Sciatic nerve (tissue), 2 donors: ENCODE data around the gene RLBP1. TPM values are rescaled to one million over a fixed set of nuclear protein-coding genes. Genes with fewer than 3 reads are reported as not detected.
A peak's percentile ranks its signal among the peaks of the same experiment; 100 is the strongest.
"Not testable (repeated sequence)": the region's sequence is repeated elsewhere in the genome, so short reads cannot be mapped to it uniquely, and the experiment has no call there.

Source experiments
- ATAC-seq: fragments of 200-7000 bp; cut with Tn5 transposase; one replicate; pipeline ENCODE4 v1.9.1; 2020; ENCODE audit warnings: mild to moderate bottlenecking, moderate library complexity
- DNase-seq: peaks from one replicate; pipeline ENCODE4 v3.0.0-alpha.2; 2020; ENCODE audit warnings: low spot score
- intact Hi-C: fragments of 100-400 bp; cut with DNase I; formaldehyde crosslinking; loops from one replicate; pipeline ENCODE4 v1.14.2; 2022
- total RNA-seq: library from RNA; stranded (reverse); fragmentation: NEBNext Ultra II Directional; extraction: Animal tissue kit (Norgen Biotek cat#: 25700); gene quantifications from one replicate; pipeline ENCODE4 v1.2.1, GENCODE V29; 2021
- donor health status: DM: no; HTN: no; CAD: no.
- donor health status: DM: no; HTN: no; CAD: no.

Gene RLBP1
- total RNA-seq: not detected

DNA sequence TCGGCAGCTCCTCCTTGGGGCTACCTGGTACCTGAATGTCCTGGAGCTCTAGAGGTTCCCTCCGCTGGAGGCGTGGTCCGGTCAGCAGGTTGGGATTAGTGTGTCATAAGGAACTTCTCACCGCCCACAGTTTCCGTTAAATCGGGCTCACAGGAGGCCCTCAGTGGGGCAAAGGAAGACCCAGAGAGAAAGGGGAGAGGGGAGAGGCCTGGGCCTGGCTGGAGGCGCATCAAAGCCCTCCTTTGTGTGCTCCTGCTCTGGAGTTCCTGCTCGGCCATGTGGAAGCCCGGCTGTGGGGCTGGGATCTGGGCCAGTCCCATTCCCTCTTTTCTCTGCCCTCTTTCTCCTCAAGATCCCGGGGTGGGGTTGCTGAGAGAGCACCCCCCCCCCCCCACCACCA lies at the start of gene RLBP1:
Gene RLBP1 (minus strand): TSS at position 37 of the 400 bp plus-strand sequence. CDS start 2,604 bp downstream, outside the sequence.
- ATAC-seq (no peak), DNase-seq (no peak)
- intact Hi-C loops: no loop called here

DNA sequence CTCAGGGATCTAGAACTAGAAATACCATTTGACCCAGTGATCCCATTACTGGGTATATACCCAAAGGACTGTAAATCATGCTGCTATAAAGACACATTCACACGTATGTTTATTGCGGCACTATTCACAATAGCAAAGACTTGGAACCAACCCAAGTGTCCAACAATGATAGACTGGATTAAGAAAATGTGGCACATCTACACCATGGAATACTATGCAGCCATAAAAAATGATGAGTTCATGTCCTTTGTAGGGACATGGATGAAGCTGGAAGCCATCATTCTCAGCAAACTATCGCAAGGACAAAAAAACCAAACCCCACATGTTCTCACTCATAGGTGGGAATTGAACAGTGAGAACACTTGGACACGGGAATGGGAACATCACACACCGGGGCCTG lies 28.8 kb upstream of the RLBP1 start:
- intact Hi-C loops, DNase-seq, ATAC-seq: not testable (repeated sequence)

DNA sequence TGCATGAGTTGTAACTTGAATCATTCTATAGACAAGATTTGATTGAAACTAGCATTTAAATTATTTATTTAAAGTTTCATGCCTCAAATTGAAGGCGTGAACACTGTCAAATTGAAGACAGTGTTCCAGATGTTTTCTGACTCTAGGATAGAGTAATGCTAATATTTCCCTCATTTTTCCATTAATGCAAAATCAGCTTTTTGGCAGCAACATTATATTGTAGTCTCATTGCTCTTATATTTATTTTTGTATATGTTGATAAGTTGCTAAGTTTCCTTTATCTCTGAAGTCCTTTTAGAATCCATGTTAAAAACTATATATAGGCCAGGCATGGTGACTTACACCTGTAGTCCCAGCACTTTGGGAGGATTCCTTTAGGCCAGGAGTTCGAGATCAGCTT lies 27.2 kb upstream of the RLBP1 start:
- intact Hi-C loops: no loop called here
- DNase-seq (no peak), ATAC-seq (no peak)

DNA sequence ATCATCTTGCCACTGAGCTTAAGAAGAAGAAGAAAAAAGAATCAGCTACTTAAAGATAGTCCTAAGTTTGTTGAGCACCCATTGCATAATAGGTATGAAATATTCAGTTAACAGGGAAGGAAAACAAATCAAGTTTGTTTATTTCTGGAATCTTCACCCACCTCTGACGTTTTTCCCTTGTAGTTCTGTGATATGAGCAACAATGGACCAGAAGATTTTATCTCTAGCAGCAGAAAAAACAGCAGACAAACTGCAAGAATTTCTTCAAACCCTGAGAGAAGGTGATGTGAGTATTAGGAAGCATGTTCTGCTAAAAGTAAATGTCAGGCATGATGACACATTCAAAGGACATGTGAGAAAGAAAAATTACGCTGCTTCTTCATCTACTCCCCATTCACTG lies 26.1 kb upstream of the RLBP1 start:
- ATAC-seq: no peak
- no peak for DNase-seq
- intact Hi-C loops: no loop called here

DNA sequence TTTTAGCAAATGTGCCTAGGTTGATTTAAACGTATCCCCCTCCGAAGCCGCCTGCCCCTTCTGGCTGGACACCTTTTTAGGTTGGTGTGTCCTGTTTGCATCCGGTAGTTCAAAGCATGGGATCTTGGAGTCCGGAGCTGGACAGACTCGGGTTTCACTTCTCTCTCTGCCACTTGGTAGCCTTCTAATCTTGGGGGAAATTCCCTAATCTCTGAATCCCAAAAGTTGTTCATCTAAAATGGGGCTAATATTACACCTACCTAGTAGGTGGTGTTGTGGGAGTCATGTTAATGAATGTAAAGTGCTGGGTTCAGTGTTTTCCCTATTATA lies 23.2 kb upstream of the RLBP1 start:
- intact Hi-C loops: no loop called here
- ATAC-seq: no peak
- no peak for DNase-seq

DNA sequence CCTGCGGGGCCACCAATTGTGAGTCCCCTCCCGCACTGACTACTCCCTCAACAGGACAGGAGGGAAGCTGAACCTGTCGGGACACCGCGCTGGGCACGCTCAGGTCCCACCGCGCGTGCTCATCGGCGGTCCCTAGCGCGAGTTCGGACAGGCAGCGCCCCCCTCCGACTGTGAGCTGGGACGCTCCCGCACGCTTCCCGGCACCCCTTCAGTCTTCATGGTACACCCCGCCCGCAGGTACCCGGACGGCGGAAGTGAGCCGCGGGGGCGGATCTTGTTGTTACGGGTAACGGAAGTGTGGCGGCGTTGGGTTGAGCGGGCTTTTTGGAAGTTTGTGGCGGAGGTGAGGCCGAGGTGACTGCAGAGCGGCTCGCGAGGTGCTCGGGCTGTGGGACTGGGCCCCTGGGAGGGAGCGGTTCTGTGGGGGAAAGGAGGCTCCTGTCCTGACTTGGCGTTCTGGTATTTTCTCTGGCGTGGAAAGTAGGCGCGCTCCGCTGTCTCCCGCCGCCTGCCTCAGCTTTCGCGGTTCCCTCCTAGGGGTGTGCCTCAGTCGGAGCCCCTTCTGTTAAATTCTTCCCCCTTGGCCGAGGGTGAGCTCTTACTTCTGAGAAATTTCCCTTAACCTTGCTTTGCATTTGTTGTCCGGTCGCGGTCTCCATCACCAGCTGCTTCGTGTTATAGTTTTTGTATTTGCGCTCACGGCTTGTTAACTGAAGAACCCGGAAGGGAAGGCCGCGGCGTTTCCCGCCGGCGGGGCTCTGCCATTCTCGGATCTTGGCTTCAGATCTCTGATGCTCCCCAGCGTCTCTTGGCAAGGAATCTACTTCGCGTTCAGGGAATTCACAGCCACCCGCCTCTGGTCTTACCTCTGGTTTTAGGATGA lies 22.6 kb upstream of the RLBP1 start, which contains the start of gene FANCI:
Gene FANCI (plus strand): TSS at position 289 of the 883 bp plus-strand sequence. CDS start 3,669 bp downstream, outside the sequence.
- intact Hi-C loops: no loop called here
- ATAC-seq (peak; percentile 100), DNase-seq (peak; percentile 97)

DNA sequence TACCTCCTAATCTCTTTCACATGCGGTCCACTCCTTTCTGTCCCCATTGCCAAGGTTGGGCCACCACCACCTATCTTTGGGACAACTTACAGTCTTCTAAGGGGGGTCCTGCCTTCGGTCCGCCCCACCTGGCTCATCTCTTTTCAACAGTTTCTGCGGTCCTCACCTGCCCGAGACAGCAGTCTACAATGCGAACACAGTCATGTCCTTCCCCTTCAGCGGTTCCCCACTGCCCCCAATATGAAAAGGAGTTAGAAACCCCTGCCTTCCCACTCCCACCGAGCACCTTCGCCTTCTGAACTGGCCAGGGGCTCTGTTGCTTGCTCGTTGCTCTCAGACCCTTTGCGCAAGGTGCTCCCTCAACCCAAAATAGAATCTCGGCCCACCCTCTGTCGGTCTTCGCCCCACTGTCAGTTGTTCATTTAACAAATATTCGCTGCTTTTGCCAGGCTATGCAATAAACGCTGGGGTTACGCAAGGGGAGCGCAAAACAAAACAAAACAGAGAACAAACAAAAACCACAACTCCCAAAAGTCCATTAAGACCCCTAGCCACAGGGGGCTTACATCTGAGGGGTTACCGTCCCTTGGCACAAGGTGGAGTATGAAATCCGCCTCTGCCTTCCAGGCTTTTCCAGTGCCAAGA lies 21.8 kb upstream of the RLBP1 start:
- intact Hi-C loops: no loop called here
- DNase-seq (no peak), ATAC-seq (peak; percentile 69)

DNA sequence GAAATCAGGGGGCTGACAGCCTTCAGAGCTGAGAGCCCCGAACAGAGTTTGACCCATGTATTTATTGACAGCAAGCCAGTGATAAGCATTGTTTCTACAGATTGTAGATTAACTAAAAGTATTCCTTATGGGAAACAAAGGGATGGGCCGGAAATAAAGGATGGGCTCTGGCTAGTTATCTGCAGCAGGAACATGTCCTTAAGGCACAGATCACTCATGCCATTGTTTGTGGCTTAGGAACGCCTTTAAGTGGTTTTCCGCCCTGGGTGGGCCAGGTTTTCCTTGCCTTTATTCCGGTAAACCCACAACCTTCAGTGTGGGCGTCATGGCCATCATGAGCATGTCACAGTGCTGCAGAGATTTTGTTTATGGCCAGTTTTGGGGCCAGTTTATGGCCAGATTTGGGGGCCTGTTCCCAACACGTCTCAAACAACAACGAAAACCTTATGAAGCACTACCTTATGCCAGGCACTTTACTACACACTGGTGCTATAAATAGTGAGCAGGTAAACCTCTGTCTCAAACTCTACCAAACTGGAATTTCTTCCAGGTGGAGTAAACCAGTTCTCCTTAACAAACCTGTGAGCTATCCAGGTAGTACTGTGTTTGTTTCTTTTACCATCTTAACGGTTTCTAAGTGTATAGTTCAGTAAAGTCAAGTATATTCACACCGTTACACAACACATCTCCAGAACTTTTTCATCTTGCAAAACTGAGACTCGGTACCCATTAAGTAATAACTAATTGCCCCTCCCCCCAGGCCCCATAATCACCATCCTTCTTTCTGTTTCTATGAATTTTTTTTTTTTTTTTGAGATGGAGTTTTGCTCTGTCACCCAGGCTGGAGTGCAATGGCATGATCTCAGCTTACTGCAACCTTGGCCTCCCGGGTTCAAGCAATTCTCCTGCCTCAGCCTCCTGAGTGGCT lies 18.8 kb upstream of the RLBP1 start:
- DNase-seq, intact Hi-C loops, ATAC-seq: not testable (repeated sequence)

DNA sequence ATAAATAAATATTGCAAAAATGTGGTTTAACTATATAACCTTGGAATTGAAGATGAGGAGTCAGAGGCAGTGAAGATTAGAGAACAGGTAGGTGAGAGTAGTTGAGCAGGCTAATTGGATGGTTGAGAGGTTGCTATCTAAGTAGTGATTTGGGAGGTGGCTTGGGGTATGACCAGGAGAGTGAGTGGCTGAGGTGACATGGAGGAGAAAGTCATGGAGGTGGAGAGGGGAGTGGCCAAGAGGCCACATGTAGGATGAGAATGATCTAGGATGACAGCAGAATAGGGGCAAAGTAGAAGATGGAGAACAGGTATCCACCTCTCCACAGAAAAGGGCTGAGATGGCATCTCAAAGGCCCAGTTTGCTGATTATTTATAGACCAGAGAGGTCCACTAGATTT lies 10.5 kb upstream of the RLBP1 start:
- intact Hi-C loops: no loop called here
- no peak for ATAC-seq
- DNase-seq: no peak

DNA sequence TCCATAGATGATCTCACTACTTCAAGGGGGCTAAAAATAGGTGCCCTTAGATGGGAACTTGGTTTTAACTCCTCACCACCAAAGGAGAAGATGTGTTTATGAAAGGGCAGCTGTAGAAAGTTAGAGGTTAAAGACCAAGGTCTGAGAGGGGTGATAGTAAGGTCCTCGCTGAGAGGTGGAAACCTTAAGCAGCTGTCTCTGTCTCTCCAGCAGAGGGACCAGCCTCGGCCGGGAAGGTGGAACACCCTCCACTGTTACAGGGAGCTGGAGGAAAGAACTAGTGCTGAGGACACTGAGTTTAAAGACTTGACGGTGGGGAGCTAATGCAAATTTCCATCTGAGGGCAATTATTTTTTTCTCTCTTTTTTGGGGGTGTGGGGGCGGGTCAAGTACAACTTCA lies 8.9 kb upstream of the RLBP1 start:
- DNase-seq (no peak), ATAC-seq (no peak)
- intact Hi-C loops: no loop called here

DNA sequence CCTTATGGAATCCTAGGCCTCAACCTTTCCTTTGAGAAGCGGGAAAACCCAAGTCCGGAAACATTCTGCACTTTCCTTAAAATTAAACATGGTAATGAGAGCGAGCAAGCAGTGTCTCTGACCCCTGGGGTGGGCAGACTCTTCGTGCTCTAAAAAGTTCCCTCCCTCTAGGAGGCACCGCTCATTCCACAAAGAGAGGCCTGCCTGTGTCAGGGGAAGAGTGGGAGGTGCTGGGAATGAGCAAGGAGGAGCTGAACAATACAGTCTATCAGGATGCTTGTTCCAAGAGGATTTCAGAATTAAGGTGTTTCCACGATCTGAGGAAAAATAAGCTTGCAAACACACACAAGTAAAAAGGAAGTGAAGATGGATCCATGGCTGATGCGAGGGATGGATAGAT lies 6.0 kb upstream of the RLBP1 start:
- intact Hi-C loops: no loop called here
- DNase-seq (no peak), ATAC-seq (no peak)

DNA sequence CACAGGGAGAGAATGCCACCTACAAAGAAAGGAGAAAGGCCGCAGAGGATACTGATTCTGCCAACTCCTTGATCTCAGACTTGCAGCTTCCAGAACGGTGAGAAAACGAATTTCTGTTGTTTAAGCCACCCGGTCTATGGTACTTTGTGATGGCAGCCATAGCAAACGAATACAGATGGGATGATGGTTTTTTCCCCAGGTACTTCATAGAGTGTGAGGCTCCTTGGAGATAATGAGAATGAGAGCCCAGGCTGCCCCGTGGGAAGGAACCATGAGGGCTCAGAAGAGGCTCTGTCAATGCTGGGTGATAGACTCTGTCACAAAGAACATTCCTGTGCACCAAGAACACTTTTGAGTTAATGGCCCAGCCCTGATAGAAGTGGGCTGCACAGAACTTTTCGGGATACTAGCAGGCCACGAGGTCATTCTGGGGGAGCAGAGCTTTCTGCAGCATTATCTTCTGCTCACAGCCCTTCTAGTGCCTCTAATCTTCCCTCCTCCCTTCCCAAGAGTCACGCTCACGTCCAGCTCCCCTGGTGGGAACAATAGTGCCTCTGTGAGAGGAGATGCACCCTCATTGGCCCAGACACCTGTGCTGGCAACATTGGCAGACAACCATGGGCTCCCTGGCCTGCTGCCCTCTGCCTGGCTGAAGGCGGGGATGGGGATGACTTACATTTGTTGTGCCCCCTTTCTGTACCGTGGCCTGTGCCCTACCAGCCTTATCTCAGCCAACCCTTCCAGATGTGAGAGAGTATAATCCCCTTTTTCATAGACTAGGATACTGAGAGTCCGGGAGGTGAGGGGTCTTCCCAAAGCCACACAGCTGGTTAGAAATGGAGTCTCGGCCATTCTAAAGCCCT lies 5.2 kb upstream of the RLBP1 start:
- ATAC-seq (no peak), DNase-seq (no peak)
- intact Hi-C loops: no loop called here

DNA sequence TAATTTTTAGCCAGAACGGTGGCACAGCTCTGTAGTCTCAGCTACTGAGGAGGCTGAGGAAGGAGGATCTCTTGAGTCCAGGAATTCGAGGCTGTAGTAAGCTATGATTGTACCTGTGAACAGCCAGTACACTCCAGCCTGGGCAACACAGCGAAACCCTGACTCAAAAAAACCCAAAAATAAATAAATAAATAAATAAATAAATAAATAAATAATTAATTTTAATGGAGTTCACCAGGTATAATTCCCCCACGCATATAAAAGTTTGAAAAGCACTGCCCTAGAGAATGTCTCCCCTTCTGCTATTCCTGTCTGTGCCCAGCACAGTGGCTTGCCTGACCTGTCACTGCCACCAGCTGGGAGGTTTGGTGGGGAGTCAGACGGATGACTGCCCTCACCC lies 4.2 kb upstream of the RLBP1 start:
- intact Hi-C loops: no loop called here
- ATAC-seq (no peak), DNase-seq (no peak)

DNA sequence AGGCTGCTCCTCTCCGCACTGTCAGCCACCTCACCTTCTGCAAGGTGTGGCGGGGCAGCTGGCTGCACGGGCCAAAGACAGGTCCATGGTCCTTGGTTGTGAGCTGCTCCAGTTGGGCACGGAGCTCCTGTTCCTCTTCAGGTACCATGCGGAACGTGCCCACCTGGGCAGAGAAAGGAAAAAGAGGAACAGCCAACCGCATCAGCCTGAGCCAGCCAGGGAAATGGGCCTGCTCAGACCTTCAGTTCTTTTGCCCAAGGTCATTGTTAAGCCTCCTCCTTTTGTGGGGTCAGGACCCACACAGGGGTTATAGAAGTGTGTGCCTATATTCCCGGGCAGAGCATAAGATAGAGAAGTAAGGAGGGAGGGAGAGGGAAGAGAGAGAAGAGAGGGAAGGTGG lies 2.8 kb downstream of the RLBP1 start:
- ATAC-seq (no peak), DNase-seq (no peak)
- intact Hi-C loops: no loop called here

DNA sequence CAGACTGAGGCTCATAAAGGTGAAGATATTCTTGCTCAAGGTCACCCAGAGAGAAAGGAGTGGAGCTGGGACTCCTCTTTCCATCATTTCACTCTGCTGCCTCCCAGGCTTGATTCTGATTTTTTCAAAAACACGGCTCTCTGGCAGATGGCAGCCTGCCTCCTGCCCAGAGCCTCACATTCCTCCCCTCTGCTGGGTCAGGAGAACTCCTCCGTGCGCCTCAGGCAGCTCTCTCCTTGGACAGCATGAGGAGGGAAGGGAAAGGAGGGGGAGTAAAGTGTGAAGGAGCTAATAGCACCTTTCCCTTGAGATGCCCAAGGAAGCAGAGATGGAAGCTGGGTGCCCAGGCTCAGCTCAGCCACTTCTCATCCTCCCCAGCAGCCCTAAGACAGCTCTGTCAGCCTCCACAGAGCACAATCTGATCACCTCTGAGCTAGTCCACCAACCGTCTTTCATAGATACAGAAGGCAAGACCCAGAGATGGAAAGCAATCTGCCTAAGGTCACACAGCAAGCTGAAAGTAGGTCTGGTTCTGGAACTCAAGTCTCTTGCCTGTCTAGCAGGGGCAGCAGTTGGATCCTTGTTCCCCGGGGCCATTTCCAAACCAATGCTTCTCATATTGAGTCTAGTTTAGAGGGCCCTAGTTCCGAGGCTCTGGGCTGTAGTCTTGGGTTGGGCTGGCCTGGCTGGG lies 3.5 kb downstream of the RLBP1 start:
- no peak for ATAC-seq
- intact Hi-C loops: no loop called here
- no peak for DNase-seq

DNA sequence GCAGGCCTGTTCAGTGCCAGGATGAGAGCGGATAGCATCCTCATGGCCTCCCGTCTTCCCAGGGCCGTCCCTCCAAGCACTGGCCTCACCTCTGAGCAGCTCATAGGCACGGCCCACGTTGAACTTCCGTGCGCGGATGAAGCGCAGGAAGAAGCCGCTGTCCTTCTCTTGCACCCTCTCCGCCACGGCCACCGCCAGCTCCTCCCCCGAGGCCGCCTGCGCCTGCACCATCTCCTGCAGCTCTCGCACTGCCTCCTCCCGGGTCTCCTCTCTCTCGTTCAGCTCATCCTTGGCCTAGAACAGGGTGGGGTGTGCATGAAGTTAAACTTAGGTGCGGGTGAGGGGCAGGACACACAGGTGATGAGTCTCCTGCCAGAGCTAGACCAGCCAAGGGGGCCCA lies 4.3 kb downstream of the RLBP1 start:
- ATAC-seq: no peak
- DNase-seq: no peak
- intact Hi-C loops: no loop called here

DNA sequence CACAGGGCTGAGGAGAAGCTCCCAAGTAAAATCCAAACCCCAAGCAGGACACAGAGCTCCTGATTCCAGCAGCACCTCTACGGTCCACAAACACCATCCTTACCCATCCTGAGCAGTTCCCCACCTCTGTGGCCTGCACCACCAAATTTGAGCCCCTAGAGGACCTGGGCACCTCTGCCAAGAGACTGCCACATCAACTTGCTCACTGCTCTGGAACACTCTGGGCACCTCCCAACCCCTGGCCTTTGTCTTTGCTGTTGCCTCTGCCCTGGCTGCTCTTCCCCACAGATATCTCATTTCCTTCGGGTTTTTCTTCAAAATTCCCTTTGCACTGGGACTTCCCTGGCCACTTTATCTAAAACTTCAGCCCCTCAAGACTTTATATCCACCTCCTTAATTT lies 5.8 kb downstream of the RLBP1 start:
- ATAC-seq (no peak), DNase-seq (no peak)
- intact Hi-C loops: no loop called here

DNA sequence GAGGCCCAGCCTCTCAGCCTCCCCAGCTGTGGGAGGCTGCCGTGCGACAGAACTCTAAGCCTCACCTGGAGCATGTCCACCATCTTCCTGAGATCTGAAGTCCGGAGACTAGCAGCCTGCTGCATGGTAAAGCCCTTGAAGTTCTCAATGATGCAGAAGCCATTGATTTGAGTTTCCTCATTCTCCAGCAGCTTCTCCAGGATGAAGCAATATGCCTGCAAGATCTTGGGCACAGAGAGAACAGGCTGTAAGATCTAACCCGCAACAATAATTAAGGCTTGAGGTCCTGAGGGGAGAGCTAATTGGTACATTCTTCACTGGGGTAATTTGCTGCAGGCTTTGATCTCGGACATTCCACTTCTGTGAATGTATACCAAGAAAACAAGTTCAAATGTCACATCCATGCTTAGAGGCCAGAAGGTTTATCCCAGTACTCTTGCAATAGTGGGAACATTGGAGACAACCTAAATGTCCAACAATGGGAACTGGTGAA lies 9.7 kb downstream of the RLBP1 start:
- intact Hi-C loops: no loop called here
- ATAC-seq (no peak), DNase-seq (no peak)
